ENCODE data around the gene ACVR1B.

The ACVR1B gene

DNA sequence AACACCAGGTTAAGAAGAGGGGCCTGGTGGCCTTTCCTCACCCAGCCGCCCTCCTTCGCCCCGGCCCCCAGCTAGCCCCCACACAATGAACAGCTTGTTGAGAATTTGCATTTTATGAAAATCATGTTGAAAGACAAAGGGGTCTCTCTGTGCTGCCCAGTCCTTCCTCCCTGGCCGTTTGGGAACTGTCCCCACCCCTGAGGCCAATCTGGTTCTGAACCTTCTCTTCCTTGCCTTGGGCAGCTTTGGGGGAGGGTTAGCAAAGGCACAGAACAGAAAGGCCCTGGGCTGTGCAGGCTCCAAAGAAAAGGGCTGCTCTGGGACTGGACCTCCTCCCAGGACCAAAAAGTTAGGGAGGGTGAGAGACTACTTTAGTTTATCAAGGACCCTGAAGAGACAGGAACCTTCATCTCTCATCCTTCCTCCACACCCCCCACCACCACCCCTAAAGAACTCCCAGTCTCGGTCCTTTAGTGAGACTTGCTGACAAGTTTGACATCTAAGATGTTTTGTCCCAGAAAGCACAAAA, 56.5 kb downstream of the ACVR1B start:
- Mint-ChIP-seq H3K36me3 (ENCODE audit: low read depth) (peaks cover 10% of the 10 kb centered on the region), H3K27me3 (peaks cover 3% of the 10 kb centered on the region), H3K27ac (peak overlapping the region; percentile 86), H3K4me3 (peak overlapping the region; percentile 89), H3K9me3 (no peaks in the 10 kb centered on the region), H3K4me1 (ENCODE audit: low read depth) (peaks cover 30% of the 10 kb centered on the region)

DNA sequence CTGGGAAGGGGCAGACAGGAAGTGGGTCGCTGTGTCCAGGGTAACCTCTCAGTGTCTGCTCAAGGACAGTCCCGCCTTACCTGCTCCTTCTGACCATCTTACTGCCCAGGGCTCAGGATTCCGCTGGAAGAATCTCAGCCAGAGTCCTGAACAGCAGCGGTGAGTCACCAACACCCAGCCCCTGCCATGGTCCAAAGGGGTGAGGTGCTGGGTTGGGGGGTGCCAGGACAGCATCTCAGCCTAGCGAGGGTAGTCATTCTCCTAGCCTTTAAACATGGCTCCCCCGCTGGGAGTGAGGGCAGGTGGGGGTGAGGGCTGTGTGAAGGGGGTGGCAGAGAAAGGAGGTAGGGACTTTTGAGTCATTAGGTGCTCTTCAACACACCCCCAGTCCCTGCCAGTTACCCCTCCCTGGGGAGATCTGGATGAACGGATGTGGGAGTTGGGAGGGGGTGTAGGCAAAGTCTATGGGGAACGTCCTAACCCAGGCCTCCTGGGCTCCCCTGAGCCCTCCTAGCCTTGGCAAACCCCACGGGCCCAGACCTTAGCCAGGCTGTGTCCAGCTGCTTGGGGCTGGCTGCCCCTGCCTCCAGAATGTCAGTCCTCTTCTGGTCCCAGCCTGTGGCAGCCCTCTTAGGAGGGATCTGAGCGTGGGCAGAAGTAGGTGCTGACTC, 57.7 kb downstream of the ACVR1B start:
- Mint-ChIP-seq H3K9me3 (no peaks in the 10 kb centered on the region), H3K27ac (no peak overlapping the region), H3K4me3 (no peak overlapping the region), H3K36me3 (ENCODE audit: low read depth) (peaks cover 20% of the 10 kb centered on the region), H3K4me1 (ENCODE audit: low read depth) (peaks cover 30% of the 10 kb centered on the region), H3K27me3 (peaks cover 3% of the 10 kb centered on the region)

- no peak overlapping the region for H3K4me3 Mint-ChIP-seq
- H3K27me3 Mint-ChIP-seq, result peaks cover 3% of the 10 kb centered on the region
- no peaks in the 10 kb centered on the region for H3K9me3 Mint-ChIP-seq
- peaks cover 23% of the 10 kb centered on the region for H3K36me3 Mint-ChIP-seq (ENCODE audit: low read depth)
- peaks cover 30% of the 10 kb centered on the region for H3K4me1 Mint-ChIP-seq (ENCODE audit: low read depth)
- no peak overlapping the region for H3K27ac Mint-ChIP-seq
These were observed 58.7 kb downstream of the ACVR1B start for GRCh38 chr12:52010152-52010622.

DNA sequence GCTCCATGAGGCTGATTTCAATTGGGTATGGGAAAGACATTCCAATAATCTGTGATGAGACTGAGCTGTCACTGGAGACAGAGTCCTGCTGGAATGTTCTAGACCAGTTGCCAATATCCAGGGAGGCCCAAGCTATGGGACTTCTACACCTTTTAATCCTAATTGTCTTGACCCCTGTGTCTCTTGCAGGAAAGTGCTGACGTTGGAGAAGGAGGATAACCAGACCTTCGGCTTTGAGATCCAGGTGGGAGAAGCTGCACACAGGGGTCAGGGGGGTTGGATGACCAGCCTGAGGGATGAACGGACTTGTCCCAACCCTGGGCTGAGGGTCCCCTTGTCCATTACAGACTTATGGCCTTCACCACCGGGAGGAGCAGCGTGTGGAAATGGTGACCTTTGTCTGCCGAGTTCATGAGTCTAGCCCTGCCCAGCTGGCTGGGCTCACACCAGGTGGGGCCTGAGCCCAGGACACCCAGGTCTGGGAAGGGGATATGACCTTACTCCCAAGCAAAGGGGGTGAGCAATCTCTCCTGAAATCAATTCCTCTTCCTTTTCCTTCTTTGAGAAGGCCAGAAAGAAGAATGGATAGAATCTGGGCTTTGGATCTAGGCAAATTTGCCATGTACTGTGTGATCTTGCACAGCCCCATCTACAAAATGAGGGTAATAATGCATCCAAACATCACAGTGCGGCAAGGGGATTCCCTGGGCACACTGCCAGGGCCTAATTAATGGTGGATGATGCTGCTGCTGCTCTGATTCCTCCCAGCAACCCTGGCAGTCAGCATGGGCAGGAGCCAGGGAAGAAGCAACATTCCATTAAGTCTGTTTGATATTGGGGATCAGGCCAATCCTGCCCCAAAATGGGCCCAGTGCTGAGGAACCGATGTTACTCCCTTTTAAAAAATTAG, 59.4 kb downstream of the ACVR1B start:
- Mint-ChIP-seq H3K4me3 (no peak overlapping the region), H3K9me3 (no peaks in the 10 kb centered on the region), H3K27ac (no peak overlapping the region), H3K36me3 (ENCODE audit: low read depth) (peaks cover 23% of the 10 kb centered on the region), H3K27me3 (no peaks in the 10 kb centered on the region), H3K4me1 (ENCODE audit: low read depth) (peaks cover 23% of the 10 kb centered on the region)

DNA sequence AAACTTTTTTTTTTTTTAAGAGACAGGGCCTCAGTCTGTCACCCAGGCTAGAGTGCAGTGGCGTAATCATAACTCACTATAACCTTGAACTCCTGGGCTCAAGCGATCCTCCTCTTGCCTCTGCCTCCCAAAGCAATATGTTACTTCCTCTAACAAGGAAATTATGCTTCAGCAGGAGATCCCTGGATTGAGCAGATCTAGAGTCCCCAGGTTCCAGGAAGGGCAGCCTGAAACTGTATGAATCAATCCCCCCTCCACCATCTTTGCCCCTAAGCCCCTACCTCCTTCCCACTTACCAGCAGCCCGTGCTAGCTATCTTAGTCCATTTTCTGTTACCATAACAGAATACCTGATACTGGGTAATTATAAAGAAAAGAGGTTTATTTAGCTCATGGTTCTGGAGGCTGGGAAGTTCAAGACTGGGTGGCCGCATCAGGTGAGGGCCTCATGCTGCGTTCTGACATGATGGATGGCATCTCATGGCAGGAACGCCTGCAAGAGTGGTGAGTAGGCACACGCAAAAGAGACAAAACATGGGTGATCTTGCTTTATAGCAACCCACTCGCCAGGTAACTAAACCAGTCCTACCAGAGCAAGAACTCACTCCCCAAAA, 60.2 kb downstream of the ACVR1B start:
- Mint-ChIP-seq H3K27me3 (no peaks in the 10 kb centered on the region), H3K4me3 (no peak overlapping the region), H3K9me3 (no peaks in the 10 kb centered on the region), H3K4me1 (ENCODE audit: low read depth) (peaks cover 17% of the 10 kb centered on the region), H3K27ac (no peak overlapping the region), H3K36me3 (ENCODE audit: low read depth) (peaks cover 23% of the 10 kb centered on the region)

- no peak overlapping the region for H3K4me3 Mint-ChIP-seq
- peaks cover 18% of the 10 kb centered on the region for H3K36me3 Mint-ChIP-seq (ENCODE audit: low read depth)
- no peaks in the 10 kb centered on the region for H3K27me3 Mint-ChIP-seq
- peaks cover 3% of the 10 kb centered on the region for H3K4me1 Mint-ChIP-seq (ENCODE audit: low read depth)
- H3K9me3 Mint-ChIP-seq, result no peaks in the 10 kb centered on the region
- H3K27ac Mint-ChIP-seq, result no peak overlapping the region
These were observed 62.3 kb downstream of the ACVR1B start for GRCh38 chr12:52013626-52014310.

DNA sequence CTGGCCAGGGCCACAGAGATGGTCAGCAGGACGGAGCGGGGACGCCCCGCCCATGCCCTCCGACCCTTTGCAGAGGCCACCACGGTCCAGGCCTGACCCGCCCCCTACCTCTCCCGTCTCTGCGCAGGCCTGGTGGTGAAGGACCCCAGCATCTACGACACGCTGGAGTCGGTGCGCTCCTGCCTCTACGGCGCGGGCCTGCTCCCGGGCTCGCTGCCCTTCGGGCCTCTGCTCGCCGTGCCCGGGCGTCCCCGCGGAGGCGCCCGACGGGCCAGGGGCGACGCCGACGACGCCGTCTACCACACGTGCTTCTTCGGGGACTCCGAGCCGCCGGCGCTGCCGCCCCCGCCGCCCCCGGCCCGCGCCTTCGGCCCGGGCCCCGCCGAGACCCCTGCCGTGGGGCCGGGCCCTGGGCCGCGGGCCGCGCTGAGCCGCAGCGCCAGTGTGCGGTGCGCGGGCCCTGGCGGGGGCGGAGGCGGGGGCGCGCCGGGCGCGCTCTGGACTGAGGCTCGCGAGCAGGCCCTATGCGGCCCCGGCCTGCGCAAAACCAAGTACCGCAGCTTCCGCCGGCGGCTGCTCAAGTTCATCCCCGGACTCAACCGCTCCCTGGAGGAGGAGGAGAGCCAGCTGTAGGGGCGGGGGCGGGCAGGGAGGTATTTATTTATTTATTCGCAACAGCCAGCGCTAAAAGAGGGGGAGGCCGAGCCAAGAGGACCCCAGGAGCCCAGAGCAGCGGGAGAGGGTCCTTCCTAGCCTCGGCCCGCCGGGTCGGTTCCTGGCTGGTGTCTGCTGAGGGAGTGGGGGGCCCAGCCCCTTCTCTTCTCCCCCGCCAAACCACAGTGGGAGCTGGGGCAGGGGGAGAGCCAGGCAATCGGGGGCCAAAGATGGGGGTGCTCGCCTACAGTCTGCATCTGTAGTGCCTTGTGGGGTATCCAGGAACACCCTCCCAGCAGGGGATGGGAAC, 63.4 kb downstream of the ACVR1B start:
- H3K9me3 Mint-ChIP-seq, result no peaks in the 10 kb centered on the region
- H3K4me1 Mint-ChIP-seq (ENCODE audit: low read depth), result peaks cover under 1% of the 10 kb centered on the region
- H3K27ac Mint-ChIP-seq, result no peak overlapping the region
- no peak overlapping the region for H3K4me3 Mint-ChIP-seq
- peaks cover 16% of the 10 kb centered on the region for H3K36me3 Mint-ChIP-seq (ENCODE audit: low read depth)
- no peaks in the 10 kb centered on the region for H3K27me3 Mint-ChIP-seq

- H3K36me3 Mint-ChIP-seq (ENCODE audit: low read depth), result peaks cover 16% of the 10 kb centered on the region
- no peak overlapping the region for H3K27ac Mint-ChIP-seq
- no peaks in the 10 kb centered on the region for H3K9me3 Mint-ChIP-seq
- H3K4me1 Mint-ChIP-seq (ENCODE audit: low read depth), result peaks cover 8% of the 10 kb centered on the region
- H3K27me3 Mint-ChIP-seq, result no peaks in the 10 kb centered on the region
- H3K4me3 Mint-ChIP-seq, result no peak overlapping the region
These were observed 64.1 kb downstream of the ACVR1B start for GRCh38 chr12:52015532-52016041.

GRCh38 chr12:52018433-52019112, 67.1 kb downstream of the ACVR1B start:
- H3K27me3 Mint-ChIP-seq, result no peaks in the 10 kb centered on the region
- no peaks in the 10 kb centered on the region for H3K9me3 Mint-ChIP-seq
- H3K4me1 Mint-ChIP-seq (ENCODE audit: low read depth), result peaks cover 29% of the 10 kb centered on the region
- no peak overlapping the region for H3K4me3 Mint-ChIP-seq
- H3K27ac Mint-ChIP-seq, result no peak overlapping the region
- peaks cover 9% of the 10 kb centered on the region for H3K36me3 Mint-ChIP-seq (ENCODE audit: low read depth)

DNA sequence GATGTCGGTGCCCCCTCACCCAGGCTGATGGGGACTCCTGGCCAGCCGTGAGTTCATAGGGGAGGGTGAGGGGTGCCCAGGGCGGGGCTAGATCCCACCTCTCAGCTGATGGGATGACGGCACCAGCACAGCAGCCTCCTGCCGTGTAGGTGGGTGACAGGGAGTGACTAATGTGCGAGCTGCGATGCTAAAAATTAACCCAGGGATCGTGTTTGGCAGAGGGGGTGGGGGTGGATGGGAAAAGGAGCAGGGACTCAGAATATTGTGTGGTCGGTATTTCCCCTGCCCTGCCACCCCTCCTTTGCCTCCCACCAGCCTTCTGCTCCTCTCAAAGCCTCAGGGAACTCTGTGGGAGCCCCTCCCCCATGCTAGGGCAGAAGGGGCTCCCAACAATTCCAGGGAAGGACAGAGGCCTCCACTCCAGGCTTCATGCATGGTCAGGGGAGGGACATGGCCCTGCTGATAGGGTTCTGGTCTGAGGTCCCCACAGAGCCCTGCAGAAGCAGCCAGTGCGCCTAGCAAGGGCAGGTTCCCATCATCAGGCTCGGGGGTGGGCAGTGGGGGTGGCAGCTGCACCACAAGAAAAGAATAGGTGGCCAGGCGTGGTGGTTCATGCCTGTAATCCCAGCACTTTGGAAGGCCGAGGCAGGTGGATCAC, 67.7 kb downstream of the ACVR1B start:
- Mint-ChIP-seq H3K27ac (no peak overlapping the region), H3K9me3 (no peaks in the 10 kb centered on the region), H3K27me3 (no peaks in the 10 kb centered on the region), H3K4me3 (no peak overlapping the region), H3K4me1 (ENCODE audit: low read depth) (peaks cover 33% of the 10 kb centered on the region), H3K36me3 (ENCODE audit: low read depth) (peaks cover 2% of the 10 kb centered on the region)

DNA sequence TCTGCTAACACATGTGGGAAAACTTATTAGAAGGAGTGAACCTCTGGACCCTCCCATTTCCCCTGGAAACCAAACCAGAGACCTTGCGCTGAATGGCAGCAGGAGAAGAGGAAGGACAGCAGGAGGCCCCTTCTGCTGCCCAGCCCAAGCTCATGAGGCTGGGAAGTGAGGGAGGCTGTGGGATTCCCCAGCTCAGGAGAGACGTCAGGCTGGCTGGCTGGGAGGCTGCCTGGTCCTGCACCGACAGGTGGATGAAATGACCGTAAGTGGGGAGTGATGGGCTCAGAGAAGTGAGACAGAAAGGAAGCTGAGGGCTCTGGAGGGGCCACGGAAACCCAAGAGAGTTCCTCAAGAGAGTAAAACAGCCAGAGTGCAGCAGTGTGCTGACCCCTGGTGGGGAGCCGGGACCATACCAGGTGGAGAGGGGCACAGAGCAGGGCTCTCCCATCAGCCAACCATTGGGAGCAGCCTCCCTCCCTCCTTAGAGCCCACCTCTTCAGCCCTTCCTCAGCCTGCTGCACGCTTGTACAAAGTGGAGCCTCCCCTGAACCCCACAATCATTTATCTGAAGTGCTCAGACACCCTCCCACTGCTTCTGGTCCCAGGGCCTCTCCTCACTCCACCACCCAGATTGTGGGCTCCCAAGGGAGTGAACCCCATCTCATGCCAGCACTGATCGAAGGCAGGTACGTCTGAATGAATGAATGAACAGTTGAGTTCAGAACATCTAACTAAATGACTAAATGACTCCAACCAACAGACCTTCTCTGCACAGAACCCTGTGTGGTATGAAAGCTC, 69.2 kb downstream of the ACVR1B start:
- Mint-ChIP-seq H3K27ac (peak overlapping the region; percentile 56), H3K4me1 (ENCODE audit: low read depth) (peaks cover 48% of the 10 kb centered on the region), H3K27me3 (no peaks in the 10 kb centered on the region), H3K9me3 (no peaks in the 10 kb centered on the region), H3K4me3 (peak overlapping the region; percentile 17), H3K36me3 (ENCODE audit: low read depth) (no peaks in the 10 kb centered on the region)

DNA sequence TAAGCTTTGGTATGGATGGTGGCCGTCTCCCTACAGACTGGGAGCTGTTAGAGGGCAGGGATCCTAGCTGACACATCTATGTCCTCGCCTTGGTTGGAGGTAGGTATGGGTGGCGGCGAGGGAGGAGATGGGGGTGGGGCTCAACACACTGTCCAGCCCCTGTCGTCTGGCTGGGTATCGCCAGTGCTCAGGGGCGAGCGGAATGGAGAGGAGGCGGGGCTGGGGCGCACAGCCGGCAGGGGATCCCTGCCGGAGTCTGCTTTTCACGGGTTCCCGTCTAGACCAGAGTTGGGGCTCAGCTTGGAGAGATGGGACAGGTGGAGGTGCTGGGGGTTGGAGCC, 71.3 kb downstream of the ACVR1B start:
- Mint-ChIP-seq H3K9me3 (no peaks in the 10 kb centered on the region), H3K4me1 (ENCODE audit: low read depth) (peaks cover 58% of the 10 kb centered on the region), H3K27me3 (no peaks in the 10 kb centered on the region), H3K27ac (peak overlapping the region; percentile 67), H3K36me3 (ENCODE audit: low read depth) (no peaks in the 10 kb centered on the region), H3K4me3 (peak overlapping the region; percentile 77)
